Subcutaneous adipose tissue (tissue), 4 donors: Measurements from ENCODE around the gene UQCC5. TPM values are rescaled to one million over a fixed set of nuclear protein-coding genes. Genes with fewer than 3 reads are reported as not detected.

ENCODE experiments used
- total RNA-seq, 4 donors: library from RNA; depleted of rRNA; stranded (reverse); fragments of >200 nt; gene quantifications; one replicate each; pipeline ENCODE4 v1.1.0, GENCODE V29; 2016
- TF ChIP-seq, protein P1 (sequence below): fragments of 450-650 bp; IDR thresholded peaks from one replicate; pipeline ENCODE4 v1.5.1; 2016; ENCODE audit warnings: low read depth, mild to moderate bottlenecking, control low read depth, antibody characterized with exemption, moderate library complexity

Gene UQCC5
- total RNA-seq, 4 donors from 2014 or later: 1.5 to 4.9 (median 2.3) TPM

DNA sequence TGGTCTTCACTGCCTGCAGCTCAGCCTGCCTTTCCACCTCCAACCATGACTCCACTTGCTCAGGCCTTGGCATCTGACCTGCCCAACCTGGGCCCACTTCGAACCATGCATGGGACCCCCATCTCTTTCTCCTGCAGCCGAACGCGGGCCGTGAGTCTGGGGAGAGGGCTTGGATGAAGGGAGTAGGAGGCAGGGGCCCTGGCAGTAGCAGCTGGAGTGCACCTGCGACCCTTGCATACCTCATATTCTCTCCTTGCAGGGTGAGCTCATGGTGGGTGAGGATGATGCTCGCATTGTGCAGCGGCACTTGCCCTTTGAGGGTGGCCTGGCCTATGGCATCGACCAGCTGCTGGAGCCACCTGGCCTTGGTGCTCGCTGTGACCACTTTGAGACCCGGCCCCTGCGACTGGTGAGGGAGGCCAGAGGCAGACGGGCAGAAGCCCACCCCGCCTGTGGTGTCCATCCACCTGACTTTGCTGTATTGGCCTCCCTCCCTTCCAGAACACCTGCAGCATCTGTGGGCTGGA is 16.2 kb upstream of the UQCC5 start:
- TF ChIP-seq, protein P1, sequence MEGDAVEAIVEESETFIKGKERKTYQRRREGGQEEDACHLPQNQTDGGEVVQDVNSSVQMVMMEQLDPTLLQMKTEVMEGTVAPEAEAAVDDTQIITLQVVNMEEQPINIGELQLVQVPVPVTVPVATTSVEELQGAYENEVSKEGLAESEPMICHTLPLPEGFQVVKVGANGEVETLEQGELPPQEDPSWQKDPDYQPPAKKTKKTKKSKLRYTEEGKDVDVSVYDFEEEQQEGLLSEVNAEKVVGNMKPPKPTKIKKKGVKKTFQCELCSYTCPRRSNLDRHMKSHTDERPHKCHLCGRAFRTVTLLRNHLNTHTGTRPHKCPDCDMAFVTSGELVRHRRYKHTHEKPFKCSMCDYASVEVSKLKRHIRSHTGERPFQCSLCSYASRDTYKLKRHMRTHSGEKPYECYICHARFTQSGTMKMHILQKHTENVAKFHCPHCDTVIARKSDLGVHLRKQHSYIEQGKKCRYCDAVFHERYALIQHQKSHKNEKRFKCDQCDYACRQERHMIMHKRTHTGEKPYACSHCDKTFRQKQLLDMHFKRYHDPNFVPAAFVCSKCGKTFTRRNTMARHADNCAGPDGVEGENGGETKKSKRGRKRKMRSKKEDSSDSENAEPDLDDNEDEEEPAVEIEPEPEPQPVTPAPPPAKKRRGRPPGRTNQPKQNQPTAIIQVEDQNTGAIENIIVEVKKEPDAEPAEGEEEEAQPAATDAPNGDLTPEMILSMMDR: no peak

DNA sequence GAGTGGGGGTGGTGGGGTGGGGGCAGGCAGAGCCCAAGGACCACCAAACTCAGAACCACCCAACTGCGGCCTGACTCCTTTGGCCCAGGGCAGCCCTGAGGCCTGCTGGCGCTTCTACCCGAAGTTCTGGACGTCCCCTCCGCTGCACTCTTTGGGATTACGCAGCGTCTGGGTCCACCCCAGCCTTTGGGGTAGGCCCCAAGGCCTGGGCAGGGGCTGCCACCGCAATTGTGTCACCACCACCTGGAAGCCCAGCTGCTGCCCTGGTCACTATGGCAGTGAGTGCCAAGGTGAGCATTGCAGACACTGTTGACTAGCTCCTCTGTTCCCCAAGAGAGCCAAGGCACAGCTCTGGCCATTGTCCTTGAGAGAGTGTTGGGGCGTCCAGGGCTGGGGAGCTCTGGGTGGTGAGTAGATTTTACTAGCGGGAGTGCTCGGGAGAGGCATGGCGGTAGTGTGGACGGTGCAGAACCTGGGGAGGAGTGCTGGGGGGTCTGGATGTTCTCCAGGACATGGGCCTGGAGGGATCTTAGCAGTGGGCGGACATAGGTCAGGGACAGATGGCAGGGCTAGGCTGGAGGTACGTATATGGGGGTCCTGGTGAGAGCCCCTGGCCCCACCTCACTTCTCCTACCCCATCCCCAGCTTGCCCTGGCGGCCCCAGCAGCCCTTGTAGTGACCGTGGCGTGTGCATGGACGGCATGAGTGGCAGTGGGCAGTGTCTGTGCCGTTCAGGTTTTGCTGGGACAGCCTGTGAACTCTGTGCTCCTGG is 15.5 kb upstream of the UQCC5 start:
- TF ChIP-seq, protein P1: no peak

DNA sequence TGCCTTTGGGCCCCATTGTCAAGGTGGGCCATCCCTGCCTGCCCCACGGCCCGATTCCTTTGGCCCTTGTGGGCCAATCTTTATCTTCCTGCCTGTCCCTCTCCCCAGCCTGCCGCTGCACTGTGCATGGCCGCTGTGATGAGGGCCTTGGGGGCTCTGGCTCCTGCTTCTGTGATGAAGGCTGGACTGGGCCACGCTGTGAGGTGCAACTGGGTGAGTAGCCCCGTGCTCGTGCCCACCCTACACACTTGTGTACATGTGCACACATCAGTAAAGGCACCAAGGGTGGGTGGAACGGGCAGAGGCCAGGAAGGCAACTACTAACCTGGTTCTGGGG is 14.9 kb upstream of the UQCC5 start:
- TF ChIP-seq, protein P1: no peak

DNA sequence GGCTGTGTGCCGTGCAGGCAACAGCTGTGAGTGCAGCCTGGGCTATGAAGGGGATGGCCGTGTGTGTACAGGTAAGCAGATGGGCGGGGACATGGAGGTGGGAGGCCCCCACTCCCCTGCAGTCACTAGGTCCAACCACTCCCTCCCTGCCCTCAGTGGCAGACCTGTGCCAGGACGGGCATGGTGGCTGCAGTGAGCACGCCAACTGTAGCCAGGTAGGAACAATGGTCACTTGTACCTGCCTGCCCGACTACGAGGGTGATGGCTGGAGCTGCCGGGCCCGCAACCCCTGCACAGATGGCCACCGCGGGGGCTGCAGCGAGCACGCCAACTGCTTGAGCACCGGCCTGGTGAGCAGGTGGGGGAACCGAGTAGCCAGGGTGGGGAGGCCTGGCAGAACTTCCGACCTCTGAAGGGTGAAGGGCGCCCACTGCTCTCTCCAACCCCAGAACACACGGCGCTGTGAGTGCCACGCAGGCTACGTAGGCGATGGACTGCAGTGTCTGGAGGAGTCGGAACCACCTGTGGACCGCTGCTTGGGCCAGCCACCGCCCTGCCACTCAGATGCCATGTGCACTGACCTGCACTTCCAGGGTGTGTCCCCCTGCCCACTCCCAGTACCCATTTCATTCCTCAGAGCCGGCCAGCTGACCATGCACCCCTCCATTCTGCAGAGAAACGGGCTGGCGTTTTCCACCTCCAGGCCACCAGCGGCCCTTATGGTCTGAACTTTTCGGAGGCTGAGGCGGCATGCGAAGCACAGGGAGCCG is 14.3 kb upstream of the UQCC5 start:
- TF ChIP-seq, protein P1: no peak

DNA sequence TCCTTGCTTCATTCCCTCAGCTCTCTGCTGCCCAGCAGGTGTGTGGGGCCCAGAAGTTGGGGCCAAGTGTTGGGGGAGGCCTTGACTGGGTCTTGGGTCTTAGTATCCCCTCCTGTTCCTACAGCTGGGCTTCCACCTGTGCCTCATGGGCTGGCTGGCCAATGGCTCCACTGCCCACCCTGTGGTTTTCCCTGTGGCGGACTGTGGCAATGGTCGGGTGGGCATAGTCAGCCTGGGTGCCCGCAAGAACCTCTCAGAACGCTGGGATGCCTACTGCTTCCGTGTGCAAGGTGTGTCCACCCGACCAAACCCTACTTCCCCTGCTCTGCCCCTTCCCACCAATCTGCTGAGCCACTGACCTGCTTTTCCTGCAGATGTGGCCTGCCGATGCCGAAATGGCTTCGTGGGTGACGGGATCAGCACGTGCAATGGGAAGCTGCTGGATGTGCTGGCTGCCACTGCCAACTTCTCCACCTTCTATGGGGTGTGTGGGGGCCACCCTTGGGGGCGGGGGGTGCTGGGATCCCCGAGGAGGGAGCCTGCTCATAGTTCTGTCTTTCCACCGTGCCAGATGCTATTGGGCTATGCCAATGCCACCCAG is 13.7 kb upstream of the UQCC5 start:
- TF ChIP-seq, protein P1: no peak

DNA sequence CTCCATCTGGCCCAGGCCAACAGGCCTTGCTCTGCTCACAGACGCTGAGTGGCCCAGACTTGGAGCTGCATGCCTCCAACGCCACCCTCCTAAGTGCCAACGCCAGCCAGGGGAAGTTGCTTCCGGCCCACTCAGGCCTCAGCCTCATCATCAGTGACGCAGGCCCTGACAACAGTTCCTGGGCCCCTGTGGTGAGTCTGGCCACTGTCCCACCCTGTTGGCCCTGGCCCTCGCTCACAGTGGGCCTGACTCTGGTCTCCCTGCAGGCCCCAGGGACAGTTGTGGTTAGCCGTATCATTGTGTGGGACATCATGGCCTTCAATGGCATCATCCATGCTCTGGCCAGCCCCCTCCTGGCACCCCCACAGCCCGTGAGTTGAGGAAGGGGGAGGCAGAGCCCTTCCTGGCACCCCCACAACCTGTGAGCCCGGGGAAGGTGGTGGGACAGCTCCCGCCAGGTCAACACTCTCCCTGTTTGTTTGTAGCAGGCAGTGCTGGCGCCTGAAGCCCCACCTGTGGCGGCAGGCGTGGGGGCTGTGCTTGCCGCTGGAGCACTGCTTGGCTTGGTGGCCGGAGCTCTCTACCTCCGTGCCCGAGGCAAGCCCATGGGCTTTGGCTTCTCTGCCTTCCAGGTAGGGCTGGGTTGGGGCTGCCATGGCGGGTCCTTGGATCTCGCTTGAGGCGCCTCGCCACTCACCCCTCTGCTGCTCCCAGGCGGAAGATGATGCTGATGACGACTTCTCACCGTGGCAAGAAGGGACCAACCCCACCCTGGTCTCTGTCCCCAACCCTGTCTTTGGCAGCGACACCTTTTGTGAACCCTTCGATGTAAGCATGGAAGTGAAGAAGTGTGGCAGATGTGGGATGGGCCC is 12.8 kb upstream of the UQCC5 start:
- TF ChIP-seq, protein P1: no peak
